Esophagus squamous epithelium (tissue), 4 donors: Measurements from ENCODE around the gene KRT78.

Experiments
- POLR2A ChIP-seq, 4 donors: fragments of 450-650 bp; IDR thresholded peaks; one replicate each; pipeline ENCODE4 v1.6.1; 2017; ENCODE audit warnings: antibody characterized with exemption in 4 of 4, mild to moderate bottlenecking in 4 of 4, moderate library complexity in 3 of 4
- TF ChIP-seq, protein P1 (sequence below), 6 experiments: fragments of 450-650 bp in 4 of 6; fragments of 200-600 bp in 2 of 6; sonication (generic) in 2 of 6; IDR thresholded peaks; one replicate each; pipeline ENCODE4 v1.5.1; 2016 to 2019; ENCODE audit warnings: antibody characterized with exemption in 6 of 6, mild to moderate bottlenecking in 4 of 6, moderate library complexity in 4 of 6

DNA sequence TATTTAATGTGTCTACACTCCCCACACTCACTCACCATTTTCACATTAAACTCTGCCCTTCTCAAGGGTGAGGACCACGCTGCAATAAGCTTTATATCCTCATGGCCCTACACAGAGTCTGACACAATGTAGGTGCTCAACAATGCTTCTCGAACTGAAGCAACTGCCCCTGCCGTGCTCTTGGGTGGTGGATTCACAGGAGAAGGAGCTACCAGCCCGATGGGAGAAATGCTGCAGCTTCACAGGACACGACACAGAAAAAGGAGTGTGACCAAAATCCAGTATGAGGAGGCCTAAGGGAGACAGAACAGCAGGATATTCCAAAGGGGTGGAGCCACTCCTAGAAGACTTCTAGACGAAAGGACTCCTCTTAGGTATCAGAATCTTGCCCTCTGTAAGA, 46.4 kb downstream of the KRT78 start:
- TF ChIP-seq, protein P1, sequence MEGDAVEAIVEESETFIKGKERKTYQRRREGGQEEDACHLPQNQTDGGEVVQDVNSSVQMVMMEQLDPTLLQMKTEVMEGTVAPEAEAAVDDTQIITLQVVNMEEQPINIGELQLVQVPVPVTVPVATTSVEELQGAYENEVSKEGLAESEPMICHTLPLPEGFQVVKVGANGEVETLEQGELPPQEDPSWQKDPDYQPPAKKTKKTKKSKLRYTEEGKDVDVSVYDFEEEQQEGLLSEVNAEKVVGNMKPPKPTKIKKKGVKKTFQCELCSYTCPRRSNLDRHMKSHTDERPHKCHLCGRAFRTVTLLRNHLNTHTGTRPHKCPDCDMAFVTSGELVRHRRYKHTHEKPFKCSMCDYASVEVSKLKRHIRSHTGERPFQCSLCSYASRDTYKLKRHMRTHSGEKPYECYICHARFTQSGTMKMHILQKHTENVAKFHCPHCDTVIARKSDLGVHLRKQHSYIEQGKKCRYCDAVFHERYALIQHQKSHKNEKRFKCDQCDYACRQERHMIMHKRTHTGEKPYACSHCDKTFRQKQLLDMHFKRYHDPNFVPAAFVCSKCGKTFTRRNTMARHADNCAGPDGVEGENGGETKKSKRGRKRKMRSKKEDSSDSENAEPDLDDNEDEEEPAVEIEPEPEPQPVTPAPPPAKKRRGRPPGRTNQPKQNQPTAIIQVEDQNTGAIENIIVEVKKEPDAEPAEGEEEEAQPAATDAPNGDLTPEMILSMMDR (IDR thresholded peaks at IDR 0.05) = no peak
- no peak for TF ChIP-seq POLR2A (IDR thresholded peaks at IDR 0.05)
